Measurements from ENCODE around the gene PITRM1.

The PITRM1 gene

GRCh38 chr10:3166496-3167290 lies 5.9 kb downstream of the PITRM1 start:
- no peak for DNase-seq (ENCODE audit: low spot score)

- DNase-seq (ENCODE audit: low spot score), result no peak
Observed at GRCh38 chr10:3165196-3165595, 7.4 kb downstream of the PITRM1 start.

GRCh38 chr10:3163879-3164278 lies 8.7 kb downstream of the PITRM1 start:
- no peak for DNase-seq (ENCODE audit: low spot score)

- DNase-seq (ENCODE audit: low spot score), result no peak
Observed at GRCh38 chr10:3162533-3162932, 10.0 kb downstream of the PITRM1 start.

- no peak for DNase-seq (ENCODE audit: low spot score)
Observed at GRCh38 chr10:3159152-3159551, 13.4 kb downstream of the PITRM1 start.

GRCh38 chr10:3154666-3155065 lies 17.9 kb downstream of the PITRM1 start:
- no peak for DNase-seq (ENCODE audit: low spot score)

- DNase-seq (ENCODE audit: low spot score), result no peak
Observed at GRCh38 chr10:3152566-3152935, 20.0 kb downstream of the PITRM1 start.

GRCh38 chr10:3151889-3152565 lies 20.6 kb downstream of the PITRM1 start:
- no peak for DNase-seq (ENCODE audit: low spot score)

- DNase-seq (ENCODE audit: low spot score), result no peak
Observed at GRCh38 chr10:3150961-3151360, 21.6 kb downstream of the PITRM1 start.

GRCh38 chr10:3150366-3150765 lies 22.2 kb downstream of the PITRM1 start:
- DNase-seq (ENCODE audit: low spot score), result no peak

- DNase-seq (ENCODE audit: low spot score), result no peak
Observed at GRCh38 chr10:3149918-3150317, 22.7 kb downstream of the PITRM1 start.

GRCh38 chr10:3148994-3149393 lies 23.6 kb downstream of the PITRM1 start:
- DNase-seq (ENCODE audit: low spot score), result no peak

GRCh38 chr10:3148041-3148440 lies 24.5 kb downstream of the PITRM1 start:
- no peak for DNase-seq (ENCODE audit: low spot score)

GRCh38 chr10:3147117-3147820 lies 25.3 kb downstream of the PITRM1 start:
- no peak for DNase-seq (ENCODE audit: low spot score)

GRCh38 chr10:3146289-3146688 lies 26.3 kb downstream of the PITRM1 start:
- no peak for DNase-seq (ENCODE audit: low spot score)

- no peak for DNase-seq (ENCODE audit: low spot score)
Observed at GRCh38 chr10:3145366-3145765, 27.2 kb downstream of the PITRM1 start.

- DNase-seq (ENCODE audit: low spot score), result no peak
Observed at GRCh38 chr10:3143791-3144434, 28.7 kb downstream of the PITRM1 start.

- DNase-seq (ENCODE audit: low spot score), result no peak
Observed at GRCh38 chr10:3143366-3143765, 29.2 kb downstream of the PITRM1 start.

GRCh38 chr10:3142146-3142875 lies 30.3 kb downstream of the PITRM1 start:
- DNase-seq (ENCODE audit: low spot score), result no peak

GRCh38 chr10:3141351-3142005 lies 31.1 kb downstream of the PITRM1 start:
- DNase-seq (ENCODE audit: low spot score), result no peak

- DNase-seq (ENCODE audit: low spot score), result no peak
Observed at GRCh38 chr10:3140280-3140679, 32.3 kb downstream of the PITRM1 start.

All from ecto neural progenitor cell (in vitro differentiated cells).